CD4-positive, alpha-beta T cell treated with Interleukin-1 beta for 1 hour (primary cell): Measurements from ENCODE around the gene HNRNPM.
A peak's percentile ranks its signal among the peaks of the same experiment; 100 is the strongest.

Source experiments
- DNase-seq, 2 donors: peaks; one replicate each; pipeline ENCODE4 v3.0.0-alpha.2; 2020 to 2022

HNRNPM gene

GRCh38 chr19:8487137-8487851 is 42.5 kb downstream of the HNRNPM start:
- DNase-seq = peak; percentile 64 to 67

DNA sequence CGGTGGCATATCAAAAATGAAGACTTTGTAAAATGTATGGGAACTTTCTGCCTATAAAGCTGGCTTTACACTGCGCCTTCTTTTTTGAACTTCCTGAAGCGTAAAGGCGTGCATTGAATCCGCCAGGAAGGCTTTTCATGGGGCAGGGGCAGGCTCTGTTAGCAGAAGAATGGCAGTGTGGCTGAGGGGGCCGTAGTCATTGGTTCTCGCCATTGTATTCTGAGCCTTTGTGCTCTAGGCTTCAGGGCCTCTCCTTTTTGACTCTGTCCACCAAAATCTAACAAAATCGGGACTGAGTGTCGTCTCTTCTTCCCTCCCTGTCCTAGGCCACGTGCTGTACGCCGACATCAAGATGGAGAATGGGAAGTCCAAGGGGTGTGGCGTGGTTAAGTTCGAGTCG is 43.6 kb downstream of the HNRNPM start:
- no peak for DNase-seq

DNA sequence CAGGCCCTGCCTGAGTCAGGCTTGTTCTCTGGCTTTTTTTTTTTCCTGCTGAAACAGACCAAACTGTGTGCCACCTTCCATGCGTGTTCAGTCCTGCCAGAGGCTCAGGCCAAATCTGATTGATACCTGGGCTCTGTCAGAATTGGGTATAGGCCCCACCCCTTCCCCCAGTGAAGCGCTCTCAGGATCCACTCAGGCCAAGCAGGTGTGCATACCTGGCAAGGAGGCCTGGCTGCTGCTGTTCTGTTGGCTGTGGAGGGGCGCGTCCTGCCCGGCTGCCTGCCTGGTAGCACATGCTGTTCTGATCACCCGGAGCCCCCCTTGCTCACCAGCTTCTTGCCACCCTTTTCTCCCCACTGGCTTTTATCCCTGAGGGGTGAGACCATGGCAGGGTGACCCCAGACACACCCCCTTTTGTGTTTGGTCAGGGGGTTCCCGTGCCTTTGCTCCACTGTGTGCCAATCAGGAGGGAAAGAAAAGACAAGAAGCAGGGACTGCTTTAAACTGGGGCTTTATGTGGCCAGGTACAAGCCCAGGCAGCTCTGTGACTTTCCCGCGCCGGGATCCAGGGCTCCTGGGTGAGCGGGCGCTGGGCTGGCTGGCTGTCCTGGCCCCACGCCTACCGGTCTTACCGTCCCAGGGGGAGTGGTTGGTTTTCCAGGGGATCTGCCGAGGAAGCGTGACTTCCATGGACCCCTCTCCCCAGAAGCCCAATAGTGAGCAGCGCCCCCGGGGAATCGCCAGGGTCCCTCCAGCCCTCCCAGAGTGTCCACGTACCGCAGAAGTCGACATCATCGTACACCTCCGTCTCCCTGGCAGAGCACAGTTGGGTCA is 45.0 kb downstream of the HNRNPM start:
- DNase-seq = no peak

DNA sequence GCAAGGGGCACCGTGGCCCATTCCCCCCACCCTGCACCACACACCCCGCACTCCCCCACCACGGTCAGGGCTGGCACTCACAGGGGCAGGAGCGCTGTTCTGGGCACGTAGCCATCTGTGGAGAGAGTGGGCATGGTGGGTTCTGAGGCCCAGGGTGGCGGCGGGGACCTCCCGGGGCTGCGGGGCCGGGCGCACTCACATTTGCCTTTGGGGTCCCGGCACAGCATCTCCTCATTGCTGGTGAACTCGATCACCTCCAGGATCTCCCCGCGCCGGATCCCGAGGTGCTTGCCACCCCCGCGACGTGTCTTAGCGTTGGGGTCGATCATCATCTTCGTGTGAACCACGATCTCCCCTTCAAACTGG is 45.6 kb downstream of the HNRNPM start:
- no peak for DNase-seq

DNA sequence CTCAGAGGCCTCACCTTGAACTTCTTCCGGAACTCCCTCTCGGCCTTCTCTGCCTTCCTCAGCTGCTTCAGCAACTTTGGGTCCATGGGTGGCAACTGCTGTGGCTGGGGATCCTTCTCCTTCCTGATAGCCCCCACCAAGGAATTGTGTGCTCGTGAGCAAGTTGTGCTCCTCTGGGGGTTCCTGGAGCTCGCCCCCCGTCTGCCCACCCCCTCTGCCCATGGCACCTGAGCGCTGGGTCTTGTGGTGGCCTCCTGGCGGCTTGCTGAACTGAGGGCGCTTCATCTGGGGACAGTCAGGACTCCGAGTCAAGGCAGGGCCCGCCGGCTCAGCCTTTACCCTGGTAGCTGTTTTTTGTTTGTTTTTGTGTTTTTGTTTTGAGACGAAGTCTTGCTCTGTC is 46.1 kb downstream of the HNRNPM start:
- no peak for DNase-seq

DNA sequence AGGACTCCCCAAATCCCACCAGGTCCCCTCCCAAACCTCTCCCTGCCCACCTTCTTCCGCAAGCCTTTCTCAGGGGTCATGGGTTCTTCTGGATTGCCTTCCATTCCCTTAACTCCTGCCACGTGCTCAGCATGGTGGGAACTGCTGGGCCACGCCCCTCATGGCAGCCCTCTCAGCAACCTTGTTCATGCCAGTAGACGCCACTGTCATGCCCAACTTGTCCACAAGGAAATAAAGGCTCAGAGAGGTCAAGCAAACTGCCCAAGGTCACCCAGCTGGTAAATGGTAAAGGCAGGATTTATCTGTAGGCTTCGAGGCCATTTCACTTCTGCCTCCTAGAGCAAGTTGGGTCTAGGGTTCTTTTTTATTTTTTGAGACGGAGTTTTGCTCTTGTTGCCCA is 46.8 kb downstream of the HNRNPM start:
- DNase-seq = no peak

GRCh38 chr19:8494158-8494557 is 49.4 kb downstream of the HNRNPM start:
- peak in 1 of 2 donors; percentile 43 for DNase-seq

- no peak for DNase-seq
These were observed 53.5 kb downstream of the HNRNPM start for GRCh38 chr19:8498295-8498694.

- no peak for DNase-seq
These were observed 54.5 kb downstream of the HNRNPM start for GRCh38 chr19:8499048-8499833.

GRCh38 chr19:8500158-8500557 is 55.4 kb downstream of the HNRNPM start:
- no peak for DNase-seq

GRCh38 chr19:8501516-8501915 is 56.7 kb downstream of the HNRNPM start:
- DNase-seq = no peak

GRCh38 chr19:8501981-8502380 is 57.2 kb downstream of the HNRNPM start:
- DNase-seq = no peak

- DNase-seq = peak in 1 of 2 donors; percentile 37
These were observed 58.7 kb downstream of the HNRNPM start for GRCh38 chr19:8503510-8503909.

DNA sequence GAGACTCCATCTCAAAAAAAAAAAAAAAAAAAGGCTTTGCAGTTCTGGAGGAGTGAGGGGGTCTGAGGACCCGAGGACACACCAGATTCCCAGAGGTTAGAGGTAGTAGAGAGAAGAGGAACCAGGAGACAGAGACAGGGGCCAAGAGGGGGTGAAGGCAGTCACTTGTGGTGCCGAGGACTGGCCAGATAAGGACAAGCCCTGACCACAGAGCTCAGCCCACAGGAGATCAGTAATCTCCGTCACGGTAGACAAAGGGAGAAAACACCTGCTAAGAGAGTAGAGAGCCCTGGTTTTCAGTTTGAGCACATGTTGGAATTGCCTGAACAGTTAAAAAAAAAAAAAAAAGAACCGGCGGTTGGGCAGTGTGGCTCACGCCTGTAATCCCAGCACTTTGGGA is 59.4 kb downstream of the HNRNPM start:
- DNase-seq = no peak

DNA sequence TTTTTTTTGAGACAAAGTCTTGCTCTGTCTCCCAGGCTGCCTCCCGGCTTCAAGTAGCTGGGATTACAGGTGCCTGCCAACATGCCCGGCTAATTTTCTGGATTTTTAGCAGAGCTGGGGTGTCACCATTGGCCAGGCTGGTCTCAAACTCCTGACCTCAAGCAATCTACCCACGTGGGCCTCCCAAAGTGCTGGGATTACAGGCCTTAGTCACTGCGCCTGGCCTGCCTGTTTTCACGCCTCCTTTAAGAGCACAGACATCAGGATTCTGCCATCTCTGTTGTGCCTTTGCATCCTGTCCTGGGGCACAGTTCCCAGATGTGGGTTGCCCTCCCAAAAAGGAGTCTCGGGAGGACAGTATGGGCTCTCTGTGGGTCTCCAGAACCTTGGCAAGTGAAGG is 60.1 kb downstream of the HNRNPM start:
- no peak for DNase-seq

DNA sequence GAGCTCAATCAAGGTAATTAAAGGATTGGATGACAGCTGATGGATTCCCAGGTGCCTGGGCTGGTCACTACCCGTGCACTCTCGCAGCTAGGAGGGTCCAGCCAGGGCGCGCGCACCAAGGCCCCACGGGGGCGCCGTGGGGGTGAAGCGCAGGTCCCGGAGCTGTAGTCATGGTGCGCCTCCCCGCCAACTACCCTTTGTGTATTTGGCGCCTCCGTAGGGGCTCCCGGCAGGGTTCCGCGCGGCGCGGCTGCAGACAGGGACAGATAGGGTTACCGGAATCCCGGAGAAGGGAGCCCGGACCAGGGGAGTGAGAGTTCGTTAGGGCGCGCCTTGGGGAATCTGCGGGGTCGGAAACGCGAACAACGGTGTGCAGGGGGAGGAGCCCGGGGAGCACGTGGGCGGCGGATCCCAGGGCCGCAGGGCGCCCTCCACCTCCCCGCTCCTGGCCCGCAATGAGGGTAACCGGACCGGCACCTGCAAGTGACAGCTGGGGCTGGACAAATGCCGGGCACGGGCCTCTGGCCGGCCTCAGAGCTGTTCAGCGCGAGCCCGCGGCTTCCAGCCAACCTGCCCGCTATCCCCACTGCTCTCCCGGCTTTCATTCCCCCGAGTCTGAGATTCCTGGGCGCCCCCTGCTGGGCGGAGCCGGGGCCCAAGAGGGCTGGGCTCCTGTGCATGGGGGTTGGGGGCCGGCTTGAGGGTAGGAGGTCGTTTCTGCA is 61.1 kb downstream of the HNRNPM start:
- DNase-seq = peak; percentile 58 to 69

GRCh38 chr19:8506402-8506957 is 61.7 kb downstream of the HNRNPM start:
- no peak for DNase-seq

DNA sequence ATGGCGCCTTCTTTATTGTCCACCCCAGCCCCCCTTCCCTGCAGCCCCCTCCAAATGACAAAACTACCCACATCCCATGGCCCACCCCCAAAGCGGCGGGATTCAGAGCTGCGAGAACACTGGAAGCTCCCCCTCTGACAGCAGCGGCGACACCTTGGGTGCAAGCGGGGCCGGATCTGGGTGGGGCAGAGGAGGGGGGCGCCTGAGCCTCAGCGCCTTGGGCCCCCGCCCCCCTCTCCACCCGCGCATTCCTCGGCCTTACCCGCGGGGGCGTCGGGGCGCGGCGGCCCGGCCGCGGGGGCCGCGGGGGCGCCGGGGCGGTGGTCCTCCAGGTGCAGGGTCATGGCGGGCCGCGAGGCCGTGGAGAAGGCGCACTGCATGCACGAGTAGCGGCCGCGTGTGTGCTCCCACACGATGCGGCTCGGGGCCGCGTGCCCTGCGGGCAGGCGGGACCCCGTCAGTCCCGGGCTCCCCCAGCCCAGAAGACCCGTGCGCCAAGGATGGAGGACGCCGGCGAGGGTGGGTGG is 65.9 kb downstream of the HNRNPM start:
- DNase-seq = no peak

GRCh38 chr19:8511573-8512101 is 66.9 kb downstream of the HNRNPM start:
- no peak for DNase-seq

GRCh38 chr19:8512115-8512967 is 67.6 kb downstream of the HNRNPM start:
- DNase-seq = no peak
